Adrenal gland (tissue), 5 donors: Measurements from ENCODE around the gene MRGPRX1.

Experiments used
- CTCF ChIP-seq, 6 experiments: fragments of 450-650 bp in 4 of 6; fragments of 200-600 bp in 2 of 6; sonication (generic) in 1 of 6; IDR thresholded peaks; 1 replicate in 5 of 6; 2 replicates in 1 of 6; pipeline versions ENCODE4 v1.5.1 to v1.8.0; 2016 to 2021; ENCODE audit warnings: antibody characterized with exemption in 6 of 6, mild to moderate bottlenecking in 2 of 6, moderate library complexity in 1 of 6
- POLR2A ChIP-seq, 2 donors: fragments of 450-650 bp; IDR thresholded peaks; one replicate each; pipeline ENCODE4 v1.6.1; 2017; ENCODE audit warnings: antibody characterized with exemption in 2 of 2, mild to moderate bottlenecking in 2 of 2, moderate library complexity in 1 of 2
- donor health status: DM: no; HTN: no; CAD: no.

GRCh38 chr11:18974192-18974591 is 35.0 kb upstream of the MRGPRX1 start:
- no peak for TF ChIP-seq CTCF (IDR thresholded peaks at IDR 0.05)
- TF ChIP-seq POLR2A (IDR thresholded peaks at IDR 0.05): no peak
